K562 (cell line): ENCODE data around the gene ASGR2. TPM values are rescaled to one million over a fixed set of nuclear protein-coding genes. Genes with fewer than 3 reads are reported as not detected.

Source experiments
- ATAC-seq: fragments of 200-7000 bp; cut with Tn5 transposase; 3 replicates; pipeline ENCODE4 v1.9.1; 2020; ENCODE audit warnings: moderate library complexity
- BruUV-seq: library from RNA; stranded (reverse); fragments of 400-500 nt; replicated peaks from 2 replicates; lab custom pipeline; 2021; lab: Mats Ljungman, UMichigan
- CTCF ChIA-PET: fragments of 300-600 bp; formaldehyde crosslinking; extraction: SDS; loops from one replicate; lab custom pipeline; 2021; ENCODE audit warnings: low intra/inter-chr PET ratio; lab: Yijun Ruan, JAX
- POLR2A ChIA-PET: fragments of 300-600, 350-650 bp; sonication (Branson Sonifier 250); formaldehyde crosslinking; extraction: SDS; loops from one replicate; lab custom pipeline; 2021; ENCODE audit warnings: antibody characterized with exemption, inconsistent platforms; lab: Yijun Ruan, JAX
- DNase-seq, 4 experiments: peaks; one replicate each; pipeline versions ENCODE4 v3.0.0 to v3.0.0-alpha.2; 2011 to 2018; ENCODE audit warnings: low spot score in 3 of 4, mixed read lengths in 3 of 4; ENCODE audit errors: extremely low read depth in 1 of 4
- FAIRE-seq: peaks from 2 replicates; lab custom pipeline; 2011; peaks lifted over from hg19 to GRCh38; lab: Jason Lieb, UNC
- H2AFZ ChIP-seq: 2 replicates; pipeline ENCODE4 v1.6.0; 2011; ENCODE audit warnings: low read depth, low read length, control low read depth, inconsistent platforms
- H3K27ac ChIP-seq: fragments of 200-600 bp; 3 replicates; pipeline ENCODE4 v1.8.0; 2011; ENCODE audit warnings: low read depth, mild to moderate bottlenecking, control low read depth, inconsistent platforms, low read length, moderate library complexity, mixed read lengths; ENCODE audit errors: extremely low read depth
- H3K27me3 ChIP-seq, 2 experiments: fragments of 300-600 bp in 1 of 2; 2 replicates in 1 of 2; 3 replicates in 1 of 2; pipeline versions ENCODE4 v1.6.0 to v1.8.0; 2011; ENCODE audit warnings: inconsistent platforms in 2 of 2, low read length in 2 of 2, mild to moderate bottlenecking in 1 of 2, mixed read lengths in 1 of 2, moderate library complexity in 1 of 2; ENCODE audit not compliant: control insufficient read depth in 2 of 2, insufficient read depth in 2 of 2
- H3K36me3 ChIP-seq: fragments of 300-600 bp; 3 replicates; pipeline ENCODE4 v1.8.0; 2011; ENCODE audit warnings: mild to moderate bottlenecking, low read length, inconsistent platforms; ENCODE audit not compliant: control insufficient read depth, insufficient read depth
- H3K4me1 ChIP-seq, 2 experiments: fragments of 200-600 bp in 1 of 2; replicated peaks in 1 of 2; 2 replicates in 1 of 2; 3 replicates in 1 of 2; pipeline versions ENCODE4 v1.5.1 to v1.8.0; 2011; ENCODE audit warnings: inconsistent platforms in 2 of 2, low read length in 2 of 2, mild to moderate bottlenecking in 1 of 2, mixed read lengths in 1 of 2, moderate library complexity in 1 of 2; ENCODE audit not compliant: control insufficient read depth in 2 of 2, insufficient read depth in 2 of 2
- H3K4me2 ChIP-seq: 2 replicates; pipeline ENCODE4 v1.6.1; 2011; ENCODE audit warnings: low read length, control low read depth, inconsistent platforms, mixed read lengths; ENCODE audit not compliant: insufficient read depth
- H3K4me3 ChIP-seq: fragments of 200-600 bp; sonication (generic), shearing (Covaris generic); 2 replicates; pipeline ENCODE4 v1.5.1; 2016; ENCODE audit warnings: control low read depth, inconsistent platforms
- H3K79me2 ChIP-seq: fragments of 200-600 bp; 3 replicates; pipeline ENCODE4 v1.8.0; 2011; ENCODE audit warnings: low read length, inconsistent platforms; ENCODE audit not compliant: control insufficient read depth, insufficient read depth
- H3K9ac ChIP-seq, 2 experiments: 2 replicates each; pipeline versions ENCODE4 v1.6.0 to v1.6.1; 2011; ENCODE audit warnings: low read depth in 2 of 2, low read length in 2 of 2, control low read depth in 1 of 2, inconsistent platforms in 1 of 2, mild to moderate bottlenecking in 1 of 2, mixed read lengths in 1 of 2; ENCODE audit not compliant: insufficient read depth in 1 of 2
- H3K9me1 ChIP-seq: one replicate; pipeline ENCODE4 v1.6.0; 2011; ENCODE audit warnings: inconsistent platforms, mild to moderate bottlenecking, low read length, moderate library complexity; ENCODE audit not compliant: control insufficient read depth, insufficient read depth
- H3K9me3 ChIP-seq: replicated peaks from 2 replicates; pipeline ENCODE4 v1.5.1; 2011; ENCODE audit warnings: low read depth, low read length, inconsistent platforms; ENCODE audit not compliant: control insufficient read depth, insufficient read depth
- H4K20me1 ChIP-seq: replicated peaks from 2 replicates; pipeline ENCODE4 v1.6.1; 2011; ENCODE audit warnings: low read length, inconsistent platforms, mixed read lengths; ENCODE audit not compliant: control insufficient read depth, insufficient read depth
- CEBPG ChIP-seq, 3 experiments: fragments of 200-800 bp in 1 of 3; sonication (Bioruptor generic) in 1 of 3; sonication (generic) in 1 of 3; formaldehyde crosslinking in 1 of 3; IDR thresholded peaks in 2 of 3; conservative IDR thresholded peaks in 1 of 3; 2 replicates each; pipeline versions ENCODE4 v1.6.1 to v1.8.0; 2016 to 2022; ENCODE audit warnings: missing compliant biosample characterization in 2 of 3, missing genetic modification characterization in 2 of 3, mild to moderate bottlenecking in 1 of 3, missing genetic modification reagents in 1 of 3
- ELF1 ChIP-seq: fragments of 200-800 bp; sonication (Bioruptor generic); IDR thresholded peaks from 2 replicates; pipeline ENCODE4 v1.6.1; 2016; ENCODE audit warnings: missing genetic modification characterization, missing compliant biosample characterization
- ELF4 ChIP-seq: fragments of 450-650 bp; formaldehyde crosslinking; IDR thresholded peaks from 2 replicates; pipeline ENCODE4 v1.4.0; 2022; ENCODE audit warnings: missing genetic modification characterization
- ETS2 ChIP-seq: IDR thresholded peaks from 2 replicates; pipeline ENCODE4 v1.6.1; 2016; ENCODE audit warnings: borderline replicate concordance, missing genetic modification characterization, mild to moderate bottlenecking, moderate library complexity, missing compliant biosample characterization; ENCODE audit not compliant: poor library complexity, severe bottlenecking
- GATA2 ChIP-seq: sonication (generic); formaldehyde crosslinking; IDR thresholded peaks from 2 replicates; pipeline ENCODE4 v1.4.0; 2020; ENCODE audit warnings: mild to moderate bottlenecking, missing genetic modification reagents
- MXI1 ChIP-seq: IDR thresholded peaks from 2 replicates; pipeline ENCODE4 v1.6.1; 2011; ENCODE audit warnings: low read depth, mild to moderate bottlenecking, improper control_type of control experiment, low read length
- NFE2 ChIP-seq: IDR thresholded peaks from 2 replicates; pipeline ENCODE4 v1.6.1; 2014; ENCODE audit warnings: antibody characterized with exemption, low read depth
- NFRKB ChIP-seq: fragments of 450-650 bp; IDR thresholded peaks from 2 replicates; pipeline ENCODE4 v1.6.1; 2016; ENCODE audit warnings: low read depth
- SOX6 ChIP-seq: fragments of 450-650 bp; IDR thresholded peaks from 2 replicates; pipeline ENCODE4 v1.6.1; 2014; ENCODE audit warnings: mild to moderate bottlenecking
- SRSF3 ChIP-seq: fragments of 200-400 bp; formaldehyde crosslinking; IDR thresholded peaks from 2 replicates; pipeline ENCODE4 v1.6.1; 2016; ENCODE audit warnings: mild to moderate bottlenecking, low read length, moderate library complexity; ENCODE audit not compliant: insufficient read depth
- STAG1 ChIP-seq: sonication (generic); formaldehyde crosslinking; IDR thresholded peaks from 2 replicates; pipeline ENCODE4 v1.5.0; 2020; ENCODE audit warnings: missing genetic modification reagents, borderline replicate concordance
- ZNF23 ChIP-seq: fragments of 250-450 bp; sonication (Bioruptor Pico); IDR thresholded peaks from 2 replicates; pipeline ENCODE4 v1.4.0; 2020; ENCODE audit warnings: mild to moderate bottlenecking
- ZNF354B ChIP-seq: fragments of 250-450 bp; sonication (Bioruptor Pico); IDR thresholded peaks from 2 replicates; pipeline ENCODE4 v1.4.0; 2020
- ZNF764 ChIP-seq: fragments of 250-450 bp; sonication (Bioruptor Pico); IDR thresholded peaks from 2 replicates; pipeline ENCODE4 v1.4.0; 2020; ENCODE audit warnings: low read depth, mild to moderate bottlenecking, moderate library complexity
- WGBS: fragments of 100-300 bp; shearing (Covaris generic); methylation state at CpG from one replicate; pipeline ENCODE4 v1.1.6; 2016; ENCODE audit warnings: low coverage, mixed read lengths; ENCODE audit not compliant: insufficient coverage; ENCODE audit errors: missing lambda C conversion rate; 5-methylcytosine and 5-hydroxymethylcytosine counted together
- in situ Hi-C: fragments of 300-500 bp; cut with MboI; formaldehyde crosslinking; loops from 4 replicates; pipeline ENCODE4 v1.15.0; 2018; ENCODE audit warnings: inconsistent platforms, mixed read lengths
- intact Hi-C: fragments of 100-400 bp; cut with micrococcal nuclease; formaldehyde crosslinking; loops from 2 replicates; pipeline ENCODE4 v1.14.2; 2022
- polyA plus RNA-seq, 8 experiments: library from polyadenylated mRNA; depleted of rRNA in 4 of 8; stranded (reverse) in 5 of 8; unstranded in 3 of 8; fragments of >200 nt; fragmentation: Nextera tagmentation in 2 of 8; fragmentation: Illumina TruSeq in 1 of 8; extraction: Ambion mirVana in 2 of 8; extraction: Trizol in 1 of 8; gene quantifications; 2 replicates each; pipeline versions ENCODE4 v1.2.1 to v1.2.3, GENCODE V29; 2011 to 2014; ENCODE audit warnings: inconsistent platforms in 1 of 8, missing spikeins in 1 of 8
- total RNA-seq, 7 experiments: library from RNA; depleted of rRNA in 6 of 7; stranded (reverse); fragments of >200 nt in 6 of 7; fragmentation: Illumina TruSeq in 2 of 7; extraction: Trizol in 2 of 7; gene quantifications; 2 replicates each; pipeline versions ENCODE4 v1.2.1 to v1.2.3, GENCODE V29; 2011 to 2021; ENCODE audit warnings: low replicate concordance in 1 of 7
- TF ChIP-seq, protein P1 (sequence below): IDR thresholded peaks from 3 replicates; pipeline ENCODE4 v1.6.1; 2011; ENCODE audit warnings: borderline replicate concordance, mild to moderate bottlenecking, moderate library complexity; ENCODE audit not compliant: insufficient read length; ENCODE audit errors: extremely low read depth

Gene ASGR2
- total and polyA plus RNA-seq, 9 of the 15 experiments (the other 6 are each of a cell fraction or from before 2014, with no cell fraction given) = not detected

DNA sequence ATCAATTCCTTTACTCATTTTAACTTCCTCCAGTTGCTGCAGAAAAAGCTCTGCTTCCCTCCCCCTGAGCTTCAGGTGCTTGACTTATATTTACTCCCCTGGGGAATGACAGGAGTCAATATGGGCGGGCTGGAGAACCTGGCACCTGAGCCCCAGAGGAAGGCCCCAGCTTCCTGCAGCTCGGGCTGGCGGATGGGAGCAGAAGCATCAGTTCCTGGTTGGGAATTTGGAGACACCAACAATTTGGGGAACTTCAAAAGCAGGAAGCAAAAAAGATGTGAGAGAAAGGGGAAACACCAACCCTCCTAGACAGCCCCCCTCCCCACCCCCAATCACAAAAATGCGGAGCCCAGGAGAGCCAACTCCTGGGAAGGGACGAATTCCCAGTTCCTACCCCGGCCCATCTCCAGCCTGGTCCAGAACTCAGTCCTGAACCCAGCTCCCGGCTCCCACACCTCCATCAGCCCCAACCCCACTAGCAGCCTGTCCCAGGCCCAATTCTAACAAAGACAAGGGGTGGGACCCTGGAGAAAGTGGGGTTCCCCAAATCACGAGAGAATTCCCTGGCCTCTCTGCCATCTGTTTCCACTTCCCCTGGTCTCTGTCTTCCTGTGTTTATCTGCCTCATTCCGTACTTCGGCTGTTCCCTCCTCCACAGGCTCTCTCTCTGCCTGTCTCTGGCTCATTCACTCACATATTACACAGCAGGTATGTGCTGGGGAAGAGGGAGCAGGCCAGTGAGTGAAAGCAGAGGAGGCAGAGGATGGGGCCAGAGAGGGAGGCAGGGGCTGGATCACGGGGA is 16.2 kb upstream of the ASGR2 start:
- H2AFZ ChIP-seq = no peak overlapping the region
- peaks cover 0 to 7% of the 10 kb centered on the region in 2 experiments; a peak in 2 of 5 replicates for H3K27me3 ChIP-seq
- no peak for ATAC-seq
- WGBS = 12% methylated on average over 6 of the region's 11 CpGs
- no peaks in the 10 kb centered on the region for H4K20me1 ChIP-seq
- no peak overlapping the region for H3K27ac ChIP-seq
- no peak overlapping the region for H3K4me2 ChIP-seq
- H3K79me2 ChIP-seq = no peaks in the 10 kb centered on the region
- H3K9me3 ChIP-seq = no peaks in the 10 kb centered on the region
- H3K36me3 ChIP-seq = no peaks in the 10 kb centered on the region
- intact Hi-C loops = loop anchor here (10.0 kb wide), 1 partner anchor 216 kb away; no protein-coding TSS in a partner anchor
- H3K9ac ChIP-seq = no peak overlapping the region
- no peak for DNase-seq
- no peak for FAIRE-seq
- CTCF ChIA-PET = no interaction called here
- no TSS peak for BruUV-seq
- POLR2A ChIA-PET = no interaction called here
- H3K9me1 ChIP-seq = no peaks in the 10 kb centered on the region
- H3K4me3 ChIP-seq = no peak overlapping the region
- peaks cover 0 to 8% of the 10 kb centered on the region in 2 experiments; a peak in 2 of 5 replicates for H3K4me1 ChIP-seq
- in situ Hi-C loops = loop anchor here (5.0 kb wide), 1 partner anchor 79 kb away; no protein-coding TSS in a partner anchor
- TF ChIP-seq ZNF354B (CRISPR knock-in tag) (no peak), GATA2 (no peak), ZNF764 (no peak), NFE2 (no peak), CEBPG (CRISPR knock-in tag; IDR thresholded peaks at IDR 0.05) (no peak), CEBPG (tag; conservative IDR thresholded peaks at IDR 0.05 in 1 of 2, IDR thresholded peaks at IDR 0.05 in 1 of 2) (no peak), ELF4 (CRISPR knock-in tag) (no peak), ELF1 (no peak), NFRKB (no peak), STAG1 (no peak), MXI1 (no peak), ZNF23 (no peak), SRSF3 (no peak), ETS2 (tag) (no peak), SOX6 (no peak)
- TF ChIP-seq, protein P1, sequence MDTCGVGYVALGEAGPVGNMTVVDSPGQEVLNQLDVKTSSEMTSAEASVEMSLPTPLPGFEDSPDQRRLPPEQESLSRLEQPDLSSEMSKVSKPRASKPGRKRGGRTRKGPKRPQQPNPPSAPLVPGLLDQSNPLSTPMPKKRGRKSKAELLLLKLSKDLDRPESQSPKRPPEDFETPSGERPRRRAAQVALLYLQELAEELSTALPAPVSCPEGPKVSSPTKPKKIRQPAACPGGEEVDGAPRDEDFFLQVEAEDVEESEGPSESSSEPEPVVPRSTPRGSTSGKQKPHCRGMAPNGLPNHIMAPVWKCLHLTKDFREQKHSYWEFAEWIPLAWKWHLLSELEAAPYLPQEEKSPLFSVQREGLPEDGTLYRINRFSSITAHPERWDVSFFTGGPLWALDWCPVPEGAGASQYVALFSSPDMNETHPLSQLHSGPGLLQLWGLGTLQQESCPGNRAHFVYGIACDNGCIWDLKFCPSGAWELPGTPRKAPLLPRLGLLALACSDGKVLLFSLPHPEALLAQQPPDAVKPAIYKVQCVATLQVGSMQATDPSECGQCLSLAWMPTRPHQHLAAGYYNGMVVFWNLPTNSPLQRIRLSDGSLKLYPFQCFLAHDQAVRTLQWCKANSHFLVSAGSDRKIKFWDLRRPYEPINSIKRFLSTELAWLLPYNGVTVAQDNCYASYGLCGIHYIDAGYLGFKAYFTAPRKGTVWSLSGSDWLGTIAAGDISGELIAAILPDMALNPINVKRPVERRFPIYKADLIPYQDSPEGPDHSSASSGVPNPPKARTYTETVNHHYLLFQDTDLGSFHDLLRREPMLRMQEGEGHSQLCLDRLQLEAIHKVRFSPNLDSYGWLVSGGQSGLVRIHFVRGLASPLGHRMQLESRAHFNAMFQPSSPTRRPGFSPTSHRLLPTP = no peak
